ENCODE data around the gene PIGU.

- TF ChIP-seq, protein P1, sequence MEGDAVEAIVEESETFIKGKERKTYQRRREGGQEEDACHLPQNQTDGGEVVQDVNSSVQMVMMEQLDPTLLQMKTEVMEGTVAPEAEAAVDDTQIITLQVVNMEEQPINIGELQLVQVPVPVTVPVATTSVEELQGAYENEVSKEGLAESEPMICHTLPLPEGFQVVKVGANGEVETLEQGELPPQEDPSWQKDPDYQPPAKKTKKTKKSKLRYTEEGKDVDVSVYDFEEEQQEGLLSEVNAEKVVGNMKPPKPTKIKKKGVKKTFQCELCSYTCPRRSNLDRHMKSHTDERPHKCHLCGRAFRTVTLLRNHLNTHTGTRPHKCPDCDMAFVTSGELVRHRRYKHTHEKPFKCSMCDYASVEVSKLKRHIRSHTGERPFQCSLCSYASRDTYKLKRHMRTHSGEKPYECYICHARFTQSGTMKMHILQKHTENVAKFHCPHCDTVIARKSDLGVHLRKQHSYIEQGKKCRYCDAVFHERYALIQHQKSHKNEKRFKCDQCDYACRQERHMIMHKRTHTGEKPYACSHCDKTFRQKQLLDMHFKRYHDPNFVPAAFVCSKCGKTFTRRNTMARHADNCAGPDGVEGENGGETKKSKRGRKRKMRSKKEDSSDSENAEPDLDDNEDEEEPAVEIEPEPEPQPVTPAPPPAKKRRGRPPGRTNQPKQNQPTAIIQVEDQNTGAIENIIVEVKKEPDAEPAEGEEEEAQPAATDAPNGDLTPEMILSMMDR (IDR thresholded peaks at IDR 0.05): no peak
- TF ChIP-seq EZH2 (IDR thresholded peaks at IDR 0.05; ENCODE audit: borderline replicate concordance, insufficient read depth, low read depth, low read length, poor library complexity, severe bottlenecking): no peak
Measured at GRCh38 chr20:34712525-34713192, 35.8 kb upstream of the PIGU start.
